IPS-15b (cell line): ENCODE results near the gene SLCO2B1.
A peak's percentile ranks its signal among the peaks of the same experiment; 100 is the strongest.

ENCODE experiments used
- H3K27me3 ChIP-seq: one replicate; pipeline ENCODE4 v1.6.1; 2013; ENCODE audit warnings: low read length; ENCODE audit not compliant: control insufficient read depth, insufficient read depth
- H3K36me3 ChIP-seq: one replicate; pipeline ENCODE4 v1.6.1; 2013; ENCODE audit warnings: low read length; ENCODE audit not compliant: control insufficient read depth, insufficient read depth
- H3K4me1 ChIP-seq: one replicate; pipeline ENCODE4 v1.6.1; 2013; ENCODE audit warnings: mild to moderate bottlenecking, low read length; ENCODE audit not compliant: control insufficient read depth, insufficient read depth
- H3K4me3 ChIP-seq: one replicate; pipeline ENCODE4 v1.5.1; 2013; ENCODE audit warnings: low read depth, low read length
- H3K9ac ChIP-seq: one replicate; pipeline ENCODE4 v1.6.1; 2013; ENCODE audit warnings: low read depth, mild to moderate bottlenecking, low read length
- H3K9me3 ChIP-seq: one replicate; pipeline ENCODE4 v1.6.1; 2013; ENCODE audit warnings: mild to moderate bottlenecking, low read length; ENCODE audit not compliant: control insufficient read depth, insufficient read depth

SLCO2B1 gene

DNA sequence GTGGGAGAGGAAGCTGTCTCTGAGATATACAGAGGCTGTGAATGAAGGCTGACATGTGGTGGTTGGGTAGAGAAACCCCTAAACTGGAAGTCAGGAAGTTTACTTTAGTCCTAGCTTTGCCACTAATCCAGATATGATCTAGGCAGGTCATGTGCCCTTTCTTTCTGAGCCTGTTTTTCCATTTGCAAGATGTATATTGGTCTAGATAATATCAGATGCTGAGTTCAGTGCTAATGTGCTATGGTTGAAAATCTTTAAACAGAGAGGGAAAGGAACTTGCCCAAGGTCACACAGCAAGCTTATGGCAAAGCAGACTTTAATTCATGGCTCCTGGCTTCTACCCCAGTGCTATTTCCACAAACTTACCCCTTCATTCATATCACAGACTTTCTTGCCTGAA lies 63.9 kb downstream of the SLCO2B1 start:
- peaks cover 32% of the 10 kb centered on the region for H3K27me3 ChIP-seq
- H3K9me3 ChIP-seq: no peaks in the 10 kb centered on the region

GRCh38 chr11:75219869-75220268 lies 69.0 kb downstream of the SLCO2B1 start:
- no peak overlapping the region for H3K4me3 ChIP-seq
- peaks cover 23% of the 10 kb centered on the region for H3K27me3 ChIP-seq
- no peaks in the 10 kb centered on the region for H3K4me1 ChIP-seq
- no peaks in the 10 kb centered on the region for H3K9me3 ChIP-seq
- H3K9ac ChIP-seq: no peak overlapping the region
- no peaks in the 10 kb centered on the region for H3K36me3 ChIP-seq

More for the DNA sequence above, 63.9 kb downstream of the SLCO2B1 start:
- Histone ChIP-seq H3K36me3 (no peaks in the 10 kb centered on the region), H3K4me1 (no peaks in the 10 kb centered on the region), H3K4me3 (no peak overlapping the region), H3K9ac (no peak overlapping the region)

GRCh38 chr11:75223954-75224643 lies 73.2 kb downstream of the SLCO2B1 start:
- Histone ChIP-seq H3K4me1 (no peaks in the 10 kb centered on the region), H3K4me3 (no peak overlapping the region), H3K27me3 (no peaks in the 10 kb centered on the region), H3K9ac (no peak overlapping the region), H3K36me3 (no peaks in the 10 kb centered on the region), H3K9me3 (no peaks in the 10 kb centered on the region)

- H3K9me3 ChIP-seq: no peaks in the 10 kb centered on the region
- H3K4me1 ChIP-seq: no peaks in the 10 kb centered on the region
- no peaks in the 10 kb centered on the region for H3K36me3 ChIP-seq
- H3K9ac ChIP-seq: no peak overlapping the region
- H3K4me3 ChIP-seq: no peak overlapping the region
- H3K27me3 ChIP-seq: no peaks in the 10 kb centered on the region
Measured at GRCh38 chr11:75225794-75226193, 74.9 kb downstream of the SLCO2B1 start.

- H3K27me3 ChIP-seq: no peaks in the 10 kb centered on the region
Measured at GRCh38 chr11:75229466-75229865, 78.6 kb downstream of the SLCO2B1 start.

GRCh38 chr11:75230621-75231020 lies 79.7 kb downstream of the SLCO2B1 start:
- Histone ChIP-seq H3K9me3 (no peaks in the 10 kb centered on the region), H3K4me1 (no peaks in the 10 kb centered on the region), H3K27me3 (peaks cover 1% of the 10 kb centered on the region), H3K9ac (no peak overlapping the region), H3K4me3 (no peak overlapping the region), H3K36me3 (no peaks in the 10 kb centered on the region)

More at GRCh38 chr11:75229466-75229865, 78.6 kb downstream of the SLCO2B1 start:
- H3K9me3 ChIP-seq: no peaks in the 10 kb centered on the region
- H3K4me3 ChIP-seq: no peak overlapping the region
- H3K4me1 ChIP-seq: no peaks in the 10 kb centered on the region
- no peaks in the 10 kb centered on the region for H3K36me3 ChIP-seq
- H3K9ac ChIP-seq: no peak overlapping the region

DNA sequence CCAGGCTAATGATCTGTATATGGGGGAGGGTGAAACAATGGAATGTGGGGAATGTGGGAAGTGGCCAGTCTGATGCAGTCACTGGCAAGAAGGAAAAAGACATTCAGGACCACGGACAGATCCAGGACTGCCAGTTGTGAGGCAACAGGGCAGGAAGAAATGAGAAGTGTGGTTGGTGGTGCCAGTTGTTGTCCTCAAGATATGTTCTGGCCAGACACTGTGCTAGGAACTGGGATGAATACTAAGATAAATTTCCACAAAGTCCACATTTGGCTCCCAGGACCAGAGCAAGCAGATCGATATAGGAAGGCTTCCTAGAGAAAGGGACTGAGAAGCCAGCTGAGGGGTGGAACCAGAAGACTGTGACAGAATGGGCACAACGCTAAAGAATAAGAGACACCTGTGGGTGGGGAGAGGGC lies 82.9 kb downstream of the SLCO2B1 start:
- H3K4me3 ChIP-seq: no peak overlapping the region
- no peaks in the 10 kb centered on the region for H3K4me1 ChIP-seq
- peaks cover 7% of the 10 kb centered on the region for H3K27me3 ChIP-seq
- no peaks in the 10 kb centered on the region for H3K9me3 ChIP-seq
- no peaks in the 10 kb centered on the region for H3K36me3 ChIP-seq
- H3K9ac ChIP-seq: no peak overlapping the region

DNA sequence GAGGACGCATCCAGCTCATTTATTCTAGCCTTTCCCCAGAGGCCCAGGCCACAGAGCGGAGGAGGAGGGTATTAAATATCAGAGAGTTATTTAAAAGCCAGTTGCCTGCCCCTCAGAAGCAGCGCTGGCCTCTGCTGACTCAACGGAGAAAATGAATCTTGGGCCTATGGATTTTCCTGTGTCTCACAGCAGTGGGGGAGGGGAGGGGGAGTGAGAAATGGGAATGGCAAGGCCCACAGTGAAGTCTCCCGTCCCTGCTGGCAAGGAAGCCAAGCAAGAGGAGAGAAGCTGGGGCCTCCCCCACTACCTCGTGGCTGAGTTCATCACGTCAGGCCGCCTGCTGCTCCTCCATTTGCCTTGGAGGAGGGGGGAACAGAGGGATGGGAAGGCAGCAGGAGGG lies 85.2 kb downstream of the SLCO2B1 start:
- Histone ChIP-seq H3K4me1 (peaks cover 3% of the 10 kb centered on the region), H3K9ac (no peak overlapping the region), H3K4me3 (no peak overlapping the region), H3K36me3 (no peaks in the 10 kb centered on the region), H3K27me3 (peaks cover 23% of the 10 kb centered on the region), H3K9me3 (no peaks in the 10 kb centered on the region)

GRCh38 chr11:75237050-75237449 lies 86.1 kb downstream of the SLCO2B1 start:
- Histone ChIP-seq H3K27me3 (peaks cover 23% of the 10 kb centered on the region), H3K36me3 (no peaks in the 10 kb centered on the region), H3K4me1 (peaks cover 3% of the 10 kb centered on the region), H3K9ac (no peak overlapping the region), H3K9me3 (no peaks in the 10 kb centered on the region), H3K4me3 (no peak overlapping the region)

GRCh38 chr11:75238595-75239440 lies 87.9 kb downstream of the SLCO2B1 start:
- H3K36me3 ChIP-seq: no peaks in the 10 kb centered on the region
- H3K9ac ChIP-seq: no peak overlapping the region
- H3K4me1 ChIP-seq: peaks cover 3% of the 10 kb centered on the region
- H3K27me3 ChIP-seq: peaks cover 41% of the 10 kb centered on the region
- no peak overlapping the region for H3K4me3 ChIP-seq
- H3K9me3 ChIP-seq: no peaks in the 10 kb centered on the region

GRCh38 chr11:75239531-75240290 lies 88.8 kb downstream of the SLCO2B1 start:
- Histone ChIP-seq H3K9me3 (no peaks in the 10 kb centered on the region), H3K9ac (no peak overlapping the region), H3K4me1 (peaks cover 3% of the 10 kb centered on the region), H3K36me3 (no peaks in the 10 kb centered on the region), H3K4me3 (peak overlapping the region; percentile 53), H3K27me3 (peaks cover 50% of the 10 kb centered on the region)
